GM21737 (cell line): ENCODE data around the gene TLL2.

Experiments
- ATAC-seq: cut with Tn5 transposase; IDR thresholded peaks from one replicate; pipeline ENCODE4 v1.9.1; 2021; ENCODE audit warnings: mild to moderate bottlenecking, moderate library complexity; ENCODE audit not compliant: unreplicated experiment

Gene TLL2

GRCh38 chr10:96470116-96470743 is 43.5 kb downstream of the TLL2 start:
- no peak for ATAC-seq

- no peak for ATAC-seq
These were observed 44.9 kb downstream of the TLL2 start for GRCh38 chr10:96468845-96469244.

GRCh38 chr10:96465599-96465998 is 48.1 kb downstream of the TLL2 start:
- ATAC-seq: no peak

- no peak for ATAC-seq
These were observed 50.2 kb downstream of the TLL2 start for GRCh38 chr10:96463562-96463961.

- no peak for ATAC-seq
These were observed 51.0 kb downstream of the TLL2 start for GRCh38 chr10:96462606-96463151.

GRCh38 chr10:96460316-96460715 is 53.4 kb downstream of the TLL2 start:
- no peak for ATAC-seq

- ATAC-seq: no peak
These were observed 56.4 kb downstream of the TLL2 start for GRCh38 chr10:96457341-96457740.

- no peak for ATAC-seq
These were observed 57.4 kb downstream of the TLL2 start for GRCh38 chr10:96456296-96456840.

- ATAC-seq: no peak
These were observed 59.7 kb downstream of the TLL2 start for GRCh38 chr10:96453856-96454583.

- ATAC-seq: no peak
These were observed 61.1 kb downstream of the TLL2 start for GRCh38 chr10:96452494-96453153.

- ATAC-seq: no peak
These were observed 63.1 kb downstream of the TLL2 start for GRCh38 chr10:96450529-96451207.

GRCh38 chr10:96448558-96448957 is 65.2 kb downstream of the TLL2 start:
- ATAC-seq: no peak

GRCh38 chr10:96448021-96448457 is 65.7 kb downstream of the TLL2 start:
- ATAC-seq: no peak

- ATAC-seq: no peak
These were observed 66.6 kb downstream of the TLL2 start for GRCh38 chr10:96446966-96447596.

- ATAC-seq: no peak
These were observed 71.6 kb downstream of the TLL2 start for GRCh38 chr10:96441987-96442643.

- ATAC-seq: no peak
These were observed 72.3 kb downstream of the TLL2 start for GRCh38 chr10:96441322-96441885.

- no peak for ATAC-seq
These were observed 73.1 kb downstream of the TLL2 start for GRCh38 chr10:96440361-96441292.

GRCh38 chr10:96439725-96440124 is 74.0 kb downstream of the TLL2 start:
- no peak for ATAC-seq
